ENCODE measurements around the gene PON3.

Gene PON3

GRCh38 chr7:95412075-95412474 lies 15.9 kb upstream of the PON3 start:
- no peaks in the 10 kb centered on the region for H3F3A ChIP-seq (ENCODE audit: insufficient read depth, low read length)
- H3K36me3 ChIP-seq (replicated peaks; ENCODE audit: insufficient read depth, low read length) = no peaks in the 10 kb centered on the region
- no peak overlapping the region for H3K4me2 ChIP-seq (ENCODE audit: low read depth, low read length)

DNA sequence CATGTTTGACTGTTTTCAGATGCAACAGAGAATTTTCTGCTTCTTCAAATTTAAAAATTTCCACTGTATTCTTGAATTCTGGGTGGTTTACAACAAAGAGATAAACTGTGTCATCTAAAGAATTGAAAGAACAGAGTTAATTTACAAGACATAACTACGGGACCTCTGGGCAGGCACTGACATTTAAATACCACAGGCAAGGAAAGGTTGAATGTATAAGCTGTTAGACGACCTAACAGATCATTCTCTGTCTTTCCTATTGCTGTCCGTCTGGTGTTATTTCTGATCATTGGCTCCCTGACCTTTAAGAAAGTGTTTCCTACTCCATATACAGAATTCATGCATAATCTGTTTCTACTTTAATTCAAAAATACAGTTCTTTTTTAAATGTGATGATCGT lies 15.5 kb upstream of the PON3 start:
- no peaks in the 10 kb centered on the region for H3K9me2 ChIP-seq (replicated peaks; ENCODE audit: insufficient read depth, low read length)
- H3K27ac ChIP-seq (ENCODE audit: low read length) = no peak overlapping the region
- no peak for DNase-seq
- no peak overlapping the region for H2AFZ ChIP-seq (ENCODE audit: low read length)
- no peak overlapping the region for H3K9ac ChIP-seq (ENCODE audit: low read length)
- H3K4me3 ChIP-seq (ENCODE audit: low read length) = no peak overlapping the region
- no peaks in the 10 kb centered on the region for H4K20me1 ChIP-seq (ENCODE audit: insufficient read depth, low read length)
- no peaks in the 10 kb centered on the region for H3K79me2 ChIP-seq (ENCODE audit: low read length)
- TF ChIP-seq EZH2 (optimal IDR thresholded peaks at IDR 0.05; ENCODE audit: low read depth, low read length) (no peak), CTCF (IDR thresholded peaks at IDR 0.05; ENCODE audit: low read length) (no peak), EZH2phosphoT487 (IDR thresholded peaks at IDR 0.05; ENCODE audit: low read length) (no peak)
- H3F3A ChIP-seq (ENCODE audit: insufficient read depth, low read length) = no peaks in the 10 kb centered on the region
- no peaks in the 10 kb centered on the region for H3K4me1 ChIP-seq (ENCODE audit: low read length)
- H3K27me3 ChIP-seq (replicated peaks; ENCODE audit: insufficient read depth, low read length) = no peaks in the 10 kb centered on the region
- no peaks in the 10 kb centered on the region for H3K36me3 ChIP-seq (replicated peaks; ENCODE audit: insufficient read depth, low read length)
- no peaks in the 10 kb centered on the region for H3K9me3 ChIP-seq (replicated peaks; ENCODE audit: insufficient read depth, low read length)
- H3K4me2 ChIP-seq (ENCODE audit: low read depth, low read length) = no peak overlapping the region

More at GRCh38 chr7:95412075-95412474, 15.9 kb upstream of the PON3 start:
- Histone ChIP-seq H3K27me3 (replicated peaks; ENCODE audit: insufficient read depth, low read length) (no peaks in the 10 kb centered on the region), H3K9me3 (replicated peaks; ENCODE audit: insufficient read depth, low read length) (no peaks in the 10 kb centered on the region), H2AFZ (ENCODE audit: low read length) (no peak overlapping the region), H3K27ac (ENCODE audit: low read length) (no peak overlapping the region), H4K20me1 (ENCODE audit: insufficient read depth, low read length) (no peaks in the 10 kb centered on the region), H3K4me1 (ENCODE audit: low read length) (no peaks in the 10 kb centered on the region), H3K79me2 (ENCODE audit: low read length) (no peaks in the 10 kb centered on the region), H3K4me3 (ENCODE audit: low read length) (no peak overlapping the region), H3K9ac (ENCODE audit: low read length) (no peak overlapping the region), H3K9me2 (replicated peaks; ENCODE audit: insufficient read depth, low read length) (no peaks in the 10 kb centered on the region)
- no peak for DNase-seq
- TF ChIP-seq EZH2phosphoT487 (IDR thresholded peaks at IDR 0.05; ENCODE audit: low read length) = no peak
- no peak for TF ChIP-seq CTCF (IDR thresholded peaks at IDR 0.05; ENCODE audit: low read length)
- no peak for TF ChIP-seq EZH2 (optimal IDR thresholded peaks at IDR 0.05; ENCODE audit: low read depth, low read length)

GRCh38 chr7:95411036-95411435 lies 14.9 kb upstream of the PON3 start:
- Histone ChIP-seq H3K4me3 (ENCODE audit: low read length) (no peak overlapping the region), H3F3A (ENCODE audit: insufficient read depth, low read length) (no peaks in the 10 kb centered on the region), H4K20me1 (ENCODE audit: insufficient read depth, low read length) (no peaks in the 10 kb centered on the region), H3K4me1 (ENCODE audit: low read length) (no peaks in the 10 kb centered on the region), H3K9ac (ENCODE audit: low read length) (no peak overlapping the region), H3K27me3 (replicated peaks; ENCODE audit: insufficient read depth, low read length) (no peaks in the 10 kb centered on the region), H3K27ac (ENCODE audit: low read length) (no peak overlapping the region), H3K79me2 (ENCODE audit: low read length) (no peaks in the 10 kb centered on the region), H3K4me2 (ENCODE audit: low read depth, low read length) (no peak overlapping the region), H3K36me3 (replicated peaks; ENCODE audit: insufficient read depth, low read length) (no peaks in the 10 kb centered on the region), H2AFZ (ENCODE audit: low read length) (no peak overlapping the region), H3K9me3 (replicated peaks; ENCODE audit: insufficient read depth, low read length) (no peaks in the 10 kb centered on the region), H3K9me2 (replicated peaks; ENCODE audit: insufficient read depth, low read length) (no peaks in the 10 kb centered on the region)
- DNase-seq = no peak
- TF ChIP-seq EZH2 (optimal IDR thresholded peaks at IDR 0.05; ENCODE audit: low read depth, low read length) = no peak
- TF ChIP-seq CTCF (IDR thresholded peaks at IDR 0.05; ENCODE audit: low read length) = no peak
- no peak for TF ChIP-seq EZH2phosphoT487 (IDR thresholded peaks at IDR 0.05; ENCODE audit: low read length)
